Activated T-helper 1 cell treated with anti-CD3 and anti-CD28 coated beads, Interleukin-12 subunit alpha, Interleukin-12 subunit beta, Interleukin-2, Interleukin-4 antibody, amounts not matched to agents 30 ng/mL and 10 ng/mL and 1 ng/mL, durations not matched to agents 14 hours and 24 hours and 36 hours (primary cell): ENCODE results near the gene EFR3B. TPM values are rescaled to one million over a fixed set of nuclear protein-coding genes. Genes with fewer than 3 reads are reported as not detected.
"Not testable (repeated sequence)": the region's sequence is repeated elsewhere in the genome, so short reads cannot be mapped to it uniquely, and the experiment has no call there.

Experiments
- DNase-seq: peaks from one replicate; pipeline ENCODE4 v3.0.0; 2021; ENCODE audit warnings: low spot score
- H3K27ac Mint-ChIP-seq: one replicate; pipeline ENCODE4 v1.8.0; 2021; ENCODE audit warnings: mild to moderate bottlenecking, mixed read lengths
- H3K27me3 Mint-ChIP-seq: one replicate; pipeline ENCODE4 v1.8.0; 2022; ENCODE audit warnings: mild to moderate bottlenecking, moderate library complexity, mixed read lengths; ENCODE audit not compliant: insufficient read depth
- H3K36me3 Mint-ChIP-seq: one replicate; pipeline ENCODE4 v1.8.0; 2021; ENCODE audit warnings: low read depth, mixed read lengths
- H3K4me1 Mint-ChIP-seq: one replicate; pipeline ENCODE4 v1.8.0; 2021; ENCODE audit warnings: low read depth, mixed read lengths
- H3K4me3 Mint-ChIP-seq: one replicate; pipeline ENCODE4 v1.8.0; 2021; ENCODE audit warnings: mild to moderate bottlenecking, moderate library complexity, mixed read lengths
- H3K9me3 Mint-ChIP-seq: one replicate; pipeline ENCODE4 v1.8.0; 2021; ENCODE audit warnings: mixed read lengths
- intact Hi-C: fragments of 100-400 bp; cut with micrococcal nuclease; formaldehyde crosslinking; loops from one replicate; pipeline ENCODE4 v1.15.1; 2024
- total RNA-seq: library from RNA; stranded (reverse); gene quantifications from 2 replicates; pipeline ENCODE4 v1.2.3, GENCODE V29; 2022

The EFR3B gene
- total RNA-seq, 1 donor from 2014 or later = 0.21 TPM

DNA sequence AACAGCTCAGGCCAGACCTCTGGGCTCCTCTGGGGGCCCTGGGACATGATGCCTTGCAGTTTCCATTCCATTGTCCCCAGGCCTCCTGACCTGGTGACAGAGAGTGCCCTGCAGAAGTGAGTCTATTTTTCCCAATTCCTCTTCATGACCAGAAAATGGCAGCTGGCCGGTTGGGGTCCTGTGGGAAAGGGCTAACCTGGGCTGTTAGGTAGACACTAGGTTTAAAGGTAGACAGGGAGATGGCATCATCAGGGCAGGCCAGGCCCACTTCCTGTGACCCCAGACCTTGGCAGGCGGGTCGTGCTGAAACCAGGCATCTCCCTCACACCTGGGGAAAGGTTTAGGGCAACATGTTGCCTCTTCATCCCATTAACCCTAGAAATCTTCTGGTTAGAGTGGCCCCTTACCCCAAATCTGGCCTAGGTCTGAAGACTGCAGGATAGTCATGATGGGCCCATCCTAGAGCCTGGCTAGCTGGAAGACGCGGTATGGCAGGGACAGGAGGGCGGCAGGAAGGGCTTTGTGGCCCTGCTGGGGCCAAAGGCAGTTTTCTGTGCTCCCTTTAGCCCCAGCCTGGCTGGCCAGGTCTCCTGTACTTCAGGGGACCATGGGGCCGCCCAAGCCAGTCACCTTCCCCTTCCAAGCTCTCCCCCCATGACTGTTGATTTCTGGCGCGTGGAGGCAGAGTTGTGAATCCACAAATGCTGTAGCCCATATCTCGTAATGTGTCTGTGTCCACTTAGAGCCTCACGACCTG lies 116.4 kb downstream of the EFR3B start:
- Mint-ChIP-seq H3K9me3 (no peaks in the 10 kb centered on the region), H3K27ac (no peak overlapping the region), H3K27me3 (no peaks in the 10 kb centered on the region), H3K36me3 (peaks cover 9% of the 10 kb centered on the region), H3K4me3 (no peak overlapping the region), H3K4me1 (peaks cover 8% of the 10 kb centered on the region)
- intact Hi-C loops = no loop called here
- DNase-seq = no peak

DNA sequence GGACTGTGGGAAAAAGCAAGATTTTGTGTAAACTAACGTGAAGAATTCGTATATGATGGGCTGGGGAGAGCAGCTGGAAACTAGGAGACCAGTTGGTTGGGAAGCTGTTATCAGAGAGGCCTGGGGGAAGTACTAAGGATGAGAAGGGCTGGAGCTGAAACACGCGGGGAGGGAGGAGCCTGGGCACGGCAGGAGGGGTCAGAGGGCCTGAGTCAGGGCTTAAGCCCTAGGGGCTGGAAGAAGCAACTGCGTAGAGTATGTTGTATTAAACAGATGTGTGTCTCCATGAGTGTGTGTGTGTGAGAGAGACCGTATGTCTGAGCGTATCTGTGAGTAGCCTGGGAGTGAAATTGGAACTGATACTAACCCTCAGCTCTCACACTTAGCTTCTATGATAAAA lies 118.1 kb downstream of the EFR3B start:
- Mint-ChIP-seq H3K4me3 (peak overlapping the region; percentile 83), H3K9me3 (no peaks in the 10 kb centered on the region), H3K4me1 (peaks cover 8% of the 10 kb centered on the region), H3K36me3 (peaks cover 9% of the 10 kb centered on the region), H3K27ac (peak overlapping the region; percentile 3), H3K27me3 (peaks cover 7% of the 10 kb centered on the region)
- intact Hi-C loops = no loop called here
- no peak for DNase-seq

DNA sequence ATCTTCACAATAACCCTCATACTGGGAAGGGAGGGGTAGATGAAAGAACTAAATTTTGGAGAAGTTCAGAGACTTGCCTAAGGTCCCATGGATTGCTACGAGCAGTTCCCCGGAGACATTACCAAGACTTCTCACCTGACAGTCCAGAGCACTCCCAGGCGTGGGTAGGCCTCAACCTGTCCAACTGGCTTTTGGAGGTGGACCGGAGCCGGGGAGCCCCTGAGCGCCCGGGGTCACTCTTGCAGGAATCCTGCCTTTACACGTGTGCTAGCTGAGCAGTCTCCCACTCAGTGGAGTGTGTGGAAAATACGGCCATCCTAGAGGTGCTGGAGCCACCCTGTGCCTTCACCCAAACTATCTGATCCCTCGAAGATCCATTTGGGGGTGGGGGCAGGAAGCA lies 118.5 kb downstream of the EFR3B start:
- no peaks in the 10 kb centered on the region for H3K9me3 Mint-ChIP-seq
- H3K27me3 Mint-ChIP-seq = peaks cover 11% of the 10 kb centered on the region
- intact Hi-C loops = no loop called here
- no peak for DNase-seq
- H3K4me1 Mint-ChIP-seq = peaks cover 10% of the 10 kb centered on the region
- peak overlapping the region; percentile 3 for H3K27ac Mint-ChIP-seq
- peaks cover 9% of the 10 kb centered on the region for H3K36me3 Mint-ChIP-seq
- H3K4me3 Mint-ChIP-seq = peak overlapping the region; percentile 83

DNA sequence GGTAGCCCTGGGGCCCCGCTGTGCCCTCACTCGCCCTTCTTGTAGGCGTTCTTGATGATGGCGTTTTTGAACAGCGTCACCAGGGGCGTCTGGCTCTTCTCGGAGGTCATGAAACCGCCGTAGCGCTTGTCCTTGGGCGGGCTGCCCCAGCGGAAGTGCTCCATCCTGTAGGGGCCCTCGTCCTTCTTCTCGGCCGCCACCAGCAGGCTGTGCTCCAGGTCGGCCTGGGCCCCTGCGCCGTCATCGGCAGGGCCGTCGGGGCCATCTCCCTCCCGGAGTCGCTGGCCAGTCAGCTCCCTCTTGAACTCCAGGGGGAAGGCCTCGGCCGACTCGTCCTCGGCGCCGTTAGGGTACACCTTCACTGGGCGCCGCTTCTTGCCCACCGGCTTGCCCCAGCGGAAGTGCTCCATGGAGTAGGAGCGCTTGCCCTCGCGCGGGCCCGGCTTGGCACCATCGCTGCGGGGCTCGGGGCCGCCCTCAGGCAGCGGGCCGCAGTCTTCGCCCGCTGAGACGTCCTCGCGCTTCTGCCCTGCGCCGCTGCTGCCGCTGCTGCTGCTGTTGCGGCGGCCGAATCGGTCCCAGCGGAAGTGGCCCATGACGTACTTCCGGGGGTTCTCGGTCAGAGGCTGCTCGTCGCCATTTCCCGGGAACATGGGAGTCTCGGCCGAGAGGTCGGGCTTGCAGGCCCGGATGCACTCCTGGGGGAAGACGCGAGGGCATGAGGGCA lies 119.3 kb downstream of the EFR3B start:
- Mint-ChIP-seq H3K36me3 (peaks cover 9% of the 10 kb centered on the region), H3K9me3 (no peaks in the 10 kb centered on the region), H3K4me1 (peaks cover 19% of the 10 kb centered on the region), H3K27me3 (peaks cover 12% of the 10 kb centered on the region), H3K4me3 (peak overlapping the region; percentile 83), H3K27ac (peak overlapping the region; percentile 82)
- DNase-seq = peak; percentile 63
- intact Hi-C loops = no loop called here

DNA sequence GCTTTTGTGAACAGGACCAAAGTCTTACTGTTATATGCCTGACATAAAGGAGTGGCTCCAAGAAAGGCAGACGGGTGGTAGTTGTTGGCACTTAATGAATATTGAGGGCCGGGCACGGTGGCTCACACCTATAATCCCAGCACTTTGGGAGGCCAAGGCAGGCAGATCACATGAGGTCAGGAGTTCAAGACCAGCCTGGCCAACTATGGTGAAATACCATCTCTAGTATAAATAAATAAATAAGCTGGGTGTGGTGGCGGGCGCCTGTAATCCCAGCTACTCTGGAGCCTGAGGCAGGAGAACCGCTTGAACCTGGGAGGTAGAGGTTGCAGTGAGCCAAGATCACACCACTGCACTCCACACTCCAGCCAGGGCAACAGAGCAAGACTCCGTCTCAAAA lies 120.2 kb downstream of the EFR3B start:
- H3K36me3 Mint-ChIP-seq, intact Hi-C loops: not testable (repeated sequence)
- peak overlapping the region; percentile 52 for H3K27ac Mint-ChIP-seq

GRCh38 chr2:25164561-25164960 lies 122.7 kb downstream of the EFR3B start:
- no peaks in the 10 kb centered on the region for H3K9me3 Mint-ChIP-seq
- H3K36me3 Mint-ChIP-seq = peaks cover 9% of the 10 kb centered on the region
- H3K27ac Mint-ChIP-seq = peak overlapping the region; percentile 54
- peaks cover 26% of the 10 kb centered on the region for H3K4me1 Mint-ChIP-seq
- H3K27me3 Mint-ChIP-seq = peaks cover 41% of the 10 kb centered on the region
- H3K4me3 Mint-ChIP-seq = no peak overlapping the region
- DNase-seq = no peak
- intact Hi-C loops = no loop called here

More for the DNA sequence above, 120.2 kb downstream of the EFR3B start:
- Mint-ChIP-seq H3K4me3 (peak overlapping the region; percentile 68), H3K4me1 (peaks cover 26% of the 10 kb centered on the region), H3K27me3 (peaks cover 18% of the 10 kb centered on the region)
- DNase-seq, H3K9me3 Mint-ChIP-seq: not testable (repeated sequence)

DNA sequence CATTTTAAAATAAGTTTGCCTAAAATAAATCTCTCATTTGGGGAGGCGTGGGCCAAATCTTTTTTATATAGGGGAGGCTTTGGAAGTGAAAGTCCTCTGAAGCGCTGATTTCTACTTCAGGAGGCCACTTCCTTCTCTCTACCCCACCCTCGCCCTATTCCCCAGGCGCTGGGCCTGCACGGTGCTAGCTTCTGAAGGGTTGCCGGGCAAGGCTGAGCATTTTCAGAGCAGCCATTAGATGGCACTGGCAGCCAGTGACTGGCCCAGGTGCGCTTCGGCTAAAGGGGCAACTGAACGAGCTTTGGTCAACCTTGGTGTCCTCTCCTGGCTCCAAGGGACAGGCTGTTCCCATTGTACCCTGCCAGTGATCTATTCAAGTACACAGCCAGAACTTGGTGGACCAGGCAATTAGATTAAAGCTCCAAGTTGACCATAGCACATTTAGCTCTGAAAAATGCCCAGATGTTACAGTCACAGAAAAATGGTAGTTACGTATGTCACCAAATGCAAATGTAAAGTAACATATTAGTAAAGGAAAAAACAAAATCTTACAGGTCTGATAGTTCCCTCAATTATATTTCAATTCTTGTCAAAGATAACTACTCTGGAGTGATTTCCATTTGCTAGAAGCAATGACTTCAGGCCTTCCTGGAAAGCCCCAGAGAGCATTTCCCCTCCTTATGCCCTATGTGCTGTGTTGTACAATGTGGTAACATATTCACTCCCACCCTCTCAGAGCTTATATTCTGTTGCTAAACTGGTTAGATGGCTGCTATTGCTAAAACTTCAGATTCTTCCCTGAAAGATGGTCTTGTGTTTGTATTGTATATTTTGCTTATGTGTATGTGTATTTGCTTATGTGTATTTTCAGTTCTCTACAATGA lies 124.4 kb downstream of the EFR3B start:
- Mint-ChIP-seq H3K9me3 (no peaks in the 10 kb centered on the region), H3K4me1 (peaks cover 18% of the 10 kb centered on the region), H3K27me3 (peaks cover 57% of the 10 kb centered on the region), H3K36me3 (peaks cover 4% of the 10 kb centered on the region), H3K4me3 (peak overlapping the region; percentile 16), H3K27ac (no peak overlapping the region)
- peak; percentile 23 for DNase-seq
- intact Hi-C loops = loop anchor here (1.0 kb wide), 1 partner anchor 30 kb away; no protein-coding TSS in a partner anchor

DNA sequence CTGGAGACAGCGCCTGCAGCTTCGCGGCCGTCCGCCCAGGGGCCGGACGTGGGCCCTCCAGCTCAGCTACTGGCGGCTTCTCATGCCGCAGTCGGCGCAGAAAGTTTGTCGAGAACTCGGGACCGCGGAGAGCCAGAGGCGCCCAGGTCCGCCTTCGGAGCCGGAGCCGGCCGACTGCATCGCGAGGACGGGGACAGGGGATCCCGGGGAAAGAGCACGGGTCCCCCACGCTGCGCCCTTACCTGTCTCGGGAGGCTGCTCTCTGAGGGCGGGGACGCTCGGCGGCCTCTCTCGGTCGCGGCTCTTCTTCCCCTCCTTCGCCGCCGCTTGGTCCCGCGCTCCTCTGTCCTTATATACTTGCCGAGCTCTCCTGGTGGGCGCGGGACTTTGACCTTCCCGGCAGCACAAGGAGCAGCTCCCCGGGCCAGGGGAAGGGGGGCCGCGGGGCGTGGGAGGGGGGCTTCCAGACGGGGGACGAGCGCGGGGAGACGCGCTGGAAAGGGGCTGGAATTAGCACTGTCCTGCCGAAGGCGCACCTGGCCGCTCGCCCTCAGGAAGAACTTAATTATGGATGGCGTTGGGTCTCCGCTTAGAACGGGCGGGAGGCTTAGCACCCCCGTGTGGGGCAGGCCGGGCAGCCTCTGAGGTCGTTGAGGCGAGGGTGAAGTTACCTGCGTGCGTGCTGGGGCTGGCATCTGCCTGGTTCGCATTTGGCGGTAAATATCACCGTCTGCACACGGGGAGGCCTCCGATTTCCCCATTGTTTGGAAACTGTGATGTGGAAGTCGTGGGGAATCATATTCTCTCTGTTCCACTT lies 126.6 kb downstream of the EFR3B start, which contains the start of gene POMC:
Gene POMC, minus strand, starts transcription at position 325 of the 817 bp plus-strand sequence. CDS start 3,808 bp downstream, outside the sequence.
- H3K9me3 Mint-ChIP-seq = no peaks in the 10 kb centered on the region
- no peak within 1 kb of the TSS for H3K27ac Mint-ChIP-seq
- peaks cover 1% of the 10 kb centered on the region for H3K36me3 Mint-ChIP-seq
- H3K27me3 Mint-ChIP-seq = peaks cover 77% of the 10 kb centered on the region
- intact Hi-C loops = no loop called here
- H3K4me1 Mint-ChIP-seq = peaks cover 18% of the 10 kb centered on the region
- peak within 1 kb of the TSS; percentile 76 for H3K4me3 Mint-ChIP-seq
- DNase-seq = peak; percentile 11

GRCh38 chr2:25169073-25169470 lies 127.2 kb downstream of the EFR3B start:
- Mint-ChIP-seq H3K36me3 (peaks cover 1% of the 10 kb centered on the region), H3K27me3 (peaks cover 80% of the 10 kb centered on the region), H3K4me1 (peaks cover 18% of the 10 kb centered on the region), H3K27ac (no peak overlapping the region), H3K4me3 (peak overlapping the region; percentile 76), H3K9me3 (no peaks in the 10 kb centered on the region)
- intact Hi-C loops = no loop called here
- no peak for DNase-seq

DNA sequence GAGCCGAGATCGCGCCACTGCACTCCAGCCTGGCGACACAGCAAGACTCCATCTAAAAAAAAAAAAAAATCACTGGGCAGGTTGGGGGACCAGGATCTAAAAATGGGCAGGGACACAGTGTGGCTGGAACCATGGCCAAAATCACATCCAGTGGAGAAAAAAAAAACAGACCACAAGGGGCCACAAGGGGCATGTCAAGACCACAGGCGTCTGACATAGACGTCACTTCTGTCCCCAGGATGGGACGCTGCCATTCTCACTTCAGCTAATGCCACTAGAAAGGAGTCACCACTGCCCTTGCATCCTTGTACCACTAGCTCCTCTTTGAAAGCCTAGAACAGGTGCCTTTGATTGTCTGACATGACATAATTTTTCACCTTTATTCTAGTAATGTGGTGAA lies 129.0 kb downstream of the EFR3B start:
- no peaks in the 10 kb centered on the region for H3K9me3 Mint-ChIP-seq
- peaks cover 71% of the 10 kb centered on the region for H3K27me3 Mint-ChIP-seq
- intact Hi-C loops = no loop called here
- DNase-seq = no peak
- peaks cover 11% of the 10 kb centered on the region for H3K4me1 Mint-ChIP-seq
- peaks cover 1% of the 10 kb centered on the region for H3K36me3 Mint-ChIP-seq
- H3K27ac Mint-ChIP-seq = no peak overlapping the region
- no peak overlapping the region for H3K4me3 Mint-ChIP-seq

DNA sequence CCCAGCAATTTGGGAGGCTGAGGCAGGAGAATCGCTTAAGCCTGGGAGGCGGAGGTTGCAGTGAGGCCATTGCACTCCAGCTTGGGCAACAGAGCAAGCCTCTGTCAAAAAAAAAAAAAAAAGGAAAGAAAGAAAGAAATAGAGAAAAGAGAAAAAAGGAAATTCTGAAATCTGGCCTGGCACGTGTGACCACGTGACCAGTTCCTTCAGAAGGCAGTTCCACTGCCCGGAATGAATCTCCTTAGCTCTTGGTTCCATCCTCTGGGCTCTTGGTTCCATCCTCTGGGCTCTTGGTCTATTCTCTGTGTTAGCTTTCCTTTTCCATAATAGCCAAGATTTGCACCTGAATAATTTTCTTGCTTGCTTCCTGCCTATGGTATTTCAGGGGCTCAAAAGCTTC lies 131.8 kb downstream of the EFR3B start:
- Mint-ChIP-seq H3K9me3 (no peaks in the 10 kb centered on the region), H3K4me3 (no peak overlapping the region), H3K36me3 (peaks cover 1% of the 10 kb centered on the region), H3K27me3 (peaks cover 55% of the 10 kb centered on the region), H3K27ac (no peak overlapping the region), H3K4me1 (no peaks in the 10 kb centered on the region)
- intact Hi-C loops = no loop called here
- DNase-seq = no peak
